IPS-20b (cell line): ENCODE measurements around the gene KCNMB2.

Experiments
- H3K27ac ChIP-seq: one replicate; pipeline ENCODE4 v1.5.1; 2013; ENCODE audit warnings: low read length
- H3K27me3 ChIP-seq: 2 replicates; pipeline ENCODE4 v1.6.1; 2013; ENCODE audit warnings: mild to moderate bottlenecking, low read length, inconsistent platforms; ENCODE audit not compliant: insufficient read depth
- H3K36me3 ChIP-seq: 2 replicates; pipeline ENCODE4 v1.6.1; 2013; ENCODE audit warnings: low read depth, mild to moderate bottlenecking, inconsistent platforms, low read length, moderate library complexity; ENCODE audit not compliant: insufficient read depth
- H3K4me1 ChIP-seq: 2 replicates; pipeline ENCODE4 v1.6.1; 2013; ENCODE audit warnings: mild to moderate bottlenecking, control low read depth, inconsistent platforms, low read length, moderate library complexity; ENCODE audit not compliant: insufficient read depth
- H3K4me3 ChIP-seq: 2 replicates; pipeline ENCODE4 v1.5.1; 2013; ENCODE audit warnings: mild to moderate bottlenecking, low read length, inconsistent platforms
- H3K9ac ChIP-seq: 2 replicates; pipeline ENCODE4 v1.6.1; 2013; ENCODE audit warnings: low read depth, mild to moderate bottlenecking, inconsistent platforms, low read length, moderate library complexity
- H3K9me3 ChIP-seq: 2 replicates; pipeline ENCODE4 v1.6.1; 2013; ENCODE audit warnings: mild to moderate bottlenecking, low read depth, low read length, inconsistent platforms; ENCODE audit not compliant: insufficient read depth

KCNMB2 gene

DNA sequence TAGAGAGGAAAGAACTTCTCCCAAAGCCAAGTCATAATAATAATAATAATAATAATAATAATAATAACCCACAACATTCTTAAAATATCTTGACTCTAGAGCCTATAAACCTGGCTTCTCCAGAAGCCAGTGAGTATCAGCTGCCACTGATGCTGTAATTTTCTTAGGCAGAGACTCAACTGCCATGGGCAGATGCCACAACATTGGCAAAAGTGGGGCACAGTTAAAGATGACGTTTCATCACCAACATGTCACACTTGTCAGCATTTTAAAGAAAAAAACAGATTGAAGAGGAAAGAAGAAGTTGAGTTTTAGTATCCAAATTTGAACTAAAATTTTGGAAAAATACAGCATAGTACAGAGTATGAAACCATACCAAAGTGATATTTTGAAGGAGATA is 270.4 kb downstream of the KCNMB2 start:
- Histone ChIP-seq H3K9ac (no peak overlapping the region), H3K36me3 (no peaks in the 10 kb centered on the region), H3K4me1 (no peaks in the 10 kb centered on the region), H3K9me3 (no peaks in the 10 kb centered on the region), H3K27ac (no peak overlapping the region), H3K4me3 (no peak overlapping the region), H3K27me3 (no peaks in the 10 kb centered on the region)

DNA sequence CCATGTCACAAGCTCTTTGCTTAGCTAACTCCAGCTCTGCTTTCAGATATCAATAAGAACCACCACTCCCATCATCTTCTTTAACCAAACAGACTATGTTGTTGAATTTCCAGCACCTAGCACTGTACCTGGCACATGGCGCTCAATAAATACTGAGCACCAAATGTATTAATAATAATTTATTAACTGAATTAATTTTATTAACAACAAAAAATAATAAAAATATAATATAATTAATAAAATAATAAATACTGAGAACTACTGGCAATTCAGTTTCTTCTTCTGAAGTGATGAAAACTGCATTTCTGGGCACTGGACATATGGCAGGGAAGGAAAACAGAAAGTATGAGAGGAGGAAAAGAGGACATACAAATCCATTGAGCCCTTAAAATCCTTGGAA is 271.5 kb downstream of the KCNMB2 start:
- H3K4me3 ChIP-seq = no peak overlapping the region
- no peaks in the 10 kb centered on the region for H3K9me3 ChIP-seq
- H3K9ac ChIP-seq = no peak overlapping the region
- H3K4me1 ChIP-seq = no peaks in the 10 kb centered on the region
- H3K27me3 ChIP-seq = no peaks in the 10 kb centered on the region
- no peak overlapping the region for H3K27ac ChIP-seq
- H3K36me3 ChIP-seq = no peaks in the 10 kb centered on the region

DNA sequence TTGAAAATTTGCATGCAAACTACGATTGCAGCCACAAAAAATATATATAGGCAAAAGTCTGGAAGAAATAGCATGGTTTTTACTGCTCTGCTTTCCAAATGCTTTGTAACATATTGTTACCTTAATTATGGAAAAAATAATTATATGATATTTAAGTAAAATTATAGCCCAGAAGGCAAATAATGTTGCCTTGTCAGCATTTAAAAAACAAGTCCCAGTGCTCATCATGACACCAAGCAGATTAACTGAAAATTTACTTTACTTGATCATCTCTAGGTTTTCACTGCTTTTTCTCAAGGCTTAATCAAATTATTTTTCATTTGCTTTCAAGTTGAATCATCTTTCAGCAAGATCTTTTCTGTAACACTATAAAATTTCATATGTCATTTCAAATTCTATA is 272.5 kb downstream of the KCNMB2 start:
- no peaks in the 10 kb centered on the region for H3K9me3 ChIP-seq
- H3K36me3 ChIP-seq = no peaks in the 10 kb centered on the region
- H3K27me3 ChIP-seq = no peaks in the 10 kb centered on the region
- no peak overlapping the region for H3K27ac ChIP-seq
- H3K4me3 ChIP-seq = no peak overlapping the region
- no peak overlapping the region for H3K9ac ChIP-seq
- H3K4me1 ChIP-seq = no peaks in the 10 kb centered on the region

DNA sequence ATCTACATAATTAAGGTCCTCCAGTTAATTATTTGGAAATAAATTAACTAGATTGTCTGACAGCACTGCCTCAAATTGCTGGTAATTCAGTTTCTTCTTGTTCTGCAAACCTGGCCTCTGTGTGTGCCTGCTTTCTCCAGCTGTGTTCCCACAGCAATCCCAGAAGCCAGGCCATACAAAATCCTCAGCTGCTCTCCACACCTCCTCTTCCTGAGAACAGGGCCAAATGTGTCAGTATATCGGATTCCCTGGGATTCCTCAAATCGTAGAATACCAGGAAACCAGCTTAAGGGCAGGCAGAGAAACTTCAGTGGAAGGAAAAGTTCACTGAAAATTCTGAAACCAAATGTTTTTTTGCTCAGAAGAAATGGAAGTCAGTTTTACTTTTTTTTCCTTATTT is 273.9 kb downstream of the KCNMB2 start:
- Histone ChIP-seq H3K9me3 (no peaks in the 10 kb centered on the region), H3K9ac (no peak overlapping the region)

DNA sequence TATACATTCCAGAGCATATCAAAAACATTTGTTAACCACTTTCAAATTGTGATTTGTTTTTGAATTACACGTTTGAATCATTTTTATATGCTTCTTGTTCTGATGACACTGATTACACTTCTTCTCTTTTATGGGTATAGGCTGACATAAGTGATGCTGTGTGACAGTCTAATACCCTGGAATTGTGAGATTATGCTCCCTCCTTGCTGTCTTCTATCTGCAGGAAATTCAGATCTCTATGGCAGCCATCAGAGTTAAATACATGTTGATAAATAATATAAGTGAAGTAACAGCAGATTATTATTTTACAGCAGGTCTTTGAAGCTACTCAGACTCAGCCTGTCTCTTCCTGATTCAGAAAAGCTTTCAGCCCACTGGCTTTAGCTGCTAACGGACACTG is 286.5 kb downstream of the KCNMB2 start:
- no peak overlapping the region for H3K27ac ChIP-seq
- H3K9me3 ChIP-seq = no peaks in the 10 kb centered on the region
- no peak overlapping the region for H3K9ac ChIP-seq
- no peak overlapping the region for H3K4me3 ChIP-seq
- H3K36me3 ChIP-seq = no peaks in the 10 kb centered on the region
- H3K4me1 ChIP-seq = no peaks in the 10 kb centered on the region
- H3K27me3 ChIP-seq = no peaks in the 10 kb centered on the region

More for the DNA sequence above, 273.9 kb downstream of the KCNMB2 start:
- no peaks in the 10 kb centered on the region for H3K27me3 ChIP-seq
- H3K4me3 ChIP-seq = no peak overlapping the region
- no peaks in the 10 kb centered on the region for H3K4me1 ChIP-seq
- H3K27ac ChIP-seq = no peak overlapping the region
- no peaks in the 10 kb centered on the region for H3K36me3 ChIP-seq

DNA sequence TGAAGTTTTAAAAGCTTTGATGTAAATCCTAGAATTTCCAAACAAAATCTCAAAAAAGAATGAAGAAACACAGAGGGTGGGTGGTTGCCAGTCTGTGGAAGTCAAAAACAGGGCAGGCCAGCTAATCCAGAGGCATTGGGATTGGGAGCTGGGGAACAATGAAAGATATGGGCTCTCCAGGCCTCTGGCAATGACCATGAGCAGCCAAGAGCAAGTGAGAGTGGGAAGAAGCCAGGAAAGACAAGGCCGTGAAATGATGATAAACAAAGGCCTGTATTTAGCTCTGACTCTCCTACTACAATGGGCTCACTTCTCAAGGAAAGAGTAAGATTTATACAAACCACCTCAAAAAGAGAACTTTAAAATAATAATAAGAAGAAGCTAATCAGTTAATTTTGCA is 286.9 kb downstream of the KCNMB2 start:
- H3K4me3 ChIP-seq = no peak overlapping the region
- no peaks in the 10 kb centered on the region for H3K4me1 ChIP-seq
- no peaks in the 10 kb centered on the region for H3K9me3 ChIP-seq
- H3K36me3 ChIP-seq = no peaks in the 10 kb centered on the region
- no peaks in the 10 kb centered on the region for H3K27me3 ChIP-seq
- H3K9ac ChIP-seq = no peak overlapping the region
- no peak overlapping the region for H3K27ac ChIP-seq

DNA sequence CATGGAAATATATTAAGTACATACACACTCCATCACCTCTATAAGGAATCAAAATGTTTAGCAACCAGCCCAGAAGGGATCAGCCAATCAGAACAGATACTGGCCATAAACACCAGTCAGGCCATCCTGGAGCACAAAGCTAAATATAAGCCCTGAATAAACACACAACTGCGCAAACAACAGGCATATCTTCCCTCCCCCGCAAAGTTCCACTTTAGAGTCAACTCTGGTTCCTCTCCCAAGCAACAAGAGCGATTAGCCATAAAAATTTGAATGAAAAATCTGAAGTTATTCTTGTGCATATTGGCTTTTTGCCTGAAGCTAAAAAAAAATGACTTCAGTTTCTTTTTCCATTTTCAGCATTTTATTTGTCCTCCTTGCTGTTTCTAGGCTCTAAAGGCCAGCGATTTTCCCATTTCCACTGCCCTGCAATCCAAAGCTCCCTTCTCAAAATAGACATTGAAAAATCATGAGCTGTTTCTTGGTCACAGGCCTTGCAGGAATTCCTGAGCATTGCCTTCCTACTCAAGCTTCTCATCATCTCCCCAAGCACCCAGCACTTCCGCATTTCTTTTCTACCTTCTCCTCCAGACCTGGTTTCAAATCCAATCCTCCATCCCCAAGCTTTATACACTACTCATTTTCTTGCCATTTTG is 287.5 kb downstream of the KCNMB2 start:
- Histone ChIP-seq H3K9ac (no peak overlapping the region), H3K4me3 (no peak overlapping the region), H3K36me3 (no peaks in the 10 kb centered on the region), H3K27ac (no peak overlapping the region), H3K27me3 (no peaks in the 10 kb centered on the region), H3K4me1 (no peaks in the 10 kb centered on the region), H3K9me3 (no peaks in the 10 kb centered on the region)

DNA sequence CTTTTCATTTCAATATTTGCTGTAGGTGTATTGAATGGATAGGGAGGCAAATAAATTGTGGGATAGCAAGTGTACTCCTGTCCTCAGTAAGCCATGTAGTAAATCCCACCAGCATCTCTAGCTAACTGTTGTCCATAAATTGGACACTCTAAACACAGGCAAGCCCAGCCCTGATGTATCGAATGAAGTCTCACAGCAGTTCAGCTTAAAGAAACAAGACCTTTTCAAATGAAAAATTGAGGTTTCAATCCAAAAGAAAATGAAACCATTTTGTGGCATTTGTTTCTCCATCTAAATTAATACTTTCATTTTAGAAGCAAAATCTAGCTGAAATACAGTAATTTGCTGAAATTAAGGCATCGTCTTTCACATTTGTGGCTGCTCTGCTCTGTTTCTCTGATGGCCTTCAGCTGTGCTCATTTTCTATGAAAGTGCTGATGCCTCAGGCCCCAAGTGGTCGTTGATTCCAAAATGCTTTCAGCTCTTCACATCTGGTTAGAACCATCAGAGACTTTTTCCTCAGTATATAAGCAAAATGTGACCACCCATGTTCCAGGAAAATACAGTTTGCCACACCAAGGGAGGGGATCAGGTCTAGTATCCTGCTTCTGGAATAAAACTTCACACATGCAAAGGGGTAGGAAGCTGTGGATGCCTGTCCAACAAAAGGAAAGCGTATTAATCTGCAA is 290.3 kb downstream of the KCNMB2 start:
- H3K36me3 ChIP-seq = no peaks in the 10 kb centered on the region
- no peaks in the 10 kb centered on the region for H3K4me1 ChIP-seq
- no peaks in the 10 kb centered on the region for H3K27me3 ChIP-seq
- H3K27ac ChIP-seq = no peak overlapping the region
- H3K9ac ChIP-seq = no peak overlapping the region
- no peaks in the 10 kb centered on the region for H3K9me3 ChIP-seq
- H3K4me3 ChIP-seq = no peak overlapping the region

DNA sequence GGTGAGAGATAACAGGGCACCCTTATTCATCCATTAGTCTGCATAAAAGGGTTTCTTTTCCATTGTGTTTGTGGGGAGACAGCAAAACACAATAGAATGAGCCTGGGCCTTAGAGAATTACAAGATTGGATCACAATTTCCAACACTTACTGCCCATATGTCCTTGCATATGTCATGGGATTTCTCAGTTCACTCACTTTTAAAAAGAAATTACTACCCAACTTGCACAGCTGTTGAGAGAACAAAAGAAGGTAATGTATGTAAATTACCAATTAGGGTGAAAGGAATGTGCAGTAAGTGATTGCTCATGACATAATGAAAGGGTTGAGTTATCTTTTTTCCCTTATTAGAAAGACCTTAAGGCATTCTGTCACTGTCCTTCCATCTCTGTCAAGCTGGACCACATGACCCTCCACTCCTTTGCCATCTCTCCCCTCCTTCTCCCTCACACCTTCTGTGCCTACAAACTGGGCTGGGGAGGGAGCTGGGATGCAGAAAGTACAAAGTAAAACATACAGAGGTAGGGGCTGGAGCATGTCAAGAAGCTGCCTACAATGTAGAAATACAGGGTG is 291.1 kb downstream of the KCNMB2 start:
- Histone ChIP-seq H3K36me3 (no peaks in the 10 kb centered on the region), H3K9ac (no peak overlapping the region), H3K27ac (no peak overlapping the region), H3K4me1 (no peaks in the 10 kb centered on the region), H3K27me3 (no peaks in the 10 kb centered on the region), H3K9me3 (no peaks in the 10 kb centered on the region), H3K4me3 (no peak overlapping the region)

DNA sequence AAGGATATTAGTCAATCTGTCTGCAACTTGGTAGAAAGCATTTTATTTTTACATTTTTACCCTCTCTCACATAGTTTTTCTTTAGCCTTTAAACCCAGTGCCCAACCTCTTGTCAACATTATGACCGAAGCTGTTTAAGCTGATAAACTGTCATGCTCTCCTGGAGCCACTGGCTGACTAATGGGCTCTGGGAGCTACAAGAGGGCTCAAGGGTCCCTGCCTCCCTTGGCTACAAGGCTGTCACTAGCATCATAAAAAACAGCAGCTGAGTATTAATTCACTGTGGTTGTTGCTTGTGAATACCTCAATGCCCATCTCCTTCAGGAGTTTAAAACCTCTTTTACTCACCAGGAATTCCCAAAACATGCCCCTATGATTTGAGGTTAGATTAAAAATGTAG is 297.5 kb downstream of the KCNMB2 start:
- H3K9me3 ChIP-seq = no peaks in the 10 kb centered on the region
- no peak overlapping the region for H3K4me3 ChIP-seq
- no peaks in the 10 kb centered on the region for H3K4me1 ChIP-seq
- H3K27me3 ChIP-seq = no peaks in the 10 kb centered on the region
- no peaks in the 10 kb centered on the region for H3K36me3 ChIP-seq
- H3K9ac ChIP-seq = no peak overlapping the region
- H3K27ac ChIP-seq = no peak overlapping the region

DNA sequence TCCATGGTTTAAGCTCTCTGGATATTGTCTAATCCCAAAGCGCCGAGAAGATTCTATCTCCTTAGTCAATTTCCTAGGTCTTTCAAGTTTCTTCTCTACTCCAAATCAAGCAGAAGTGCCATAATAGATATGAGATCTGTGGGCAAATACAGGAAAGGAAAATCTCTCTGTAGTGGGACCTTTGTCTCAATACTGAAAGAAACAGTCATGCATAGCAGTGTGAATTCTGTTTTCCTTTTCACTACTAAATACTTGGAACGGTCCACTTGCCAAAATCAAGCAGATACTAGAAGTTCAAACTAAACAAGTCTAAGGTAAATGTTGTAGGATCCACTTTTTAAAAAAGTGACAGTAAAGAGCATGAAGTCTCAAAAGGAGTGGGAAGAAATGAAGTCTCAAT is 298.8 kb downstream of the KCNMB2 start:
- Histone ChIP-seq H3K9me3 (0 out of 2 replicates have a peak, but pooled peaks cover under 1% of the 10 kb centered on the region), H3K9ac (no peak overlapping the region), H3K27ac (no peak overlapping the region), H3K4me1 (no peaks in the 10 kb centered on the region), H3K27me3 (no peaks in the 10 kb centered on the region), H3K4me3 (no peak overlapping the region), H3K36me3 (no peaks in the 10 kb centered on the region)

DNA sequence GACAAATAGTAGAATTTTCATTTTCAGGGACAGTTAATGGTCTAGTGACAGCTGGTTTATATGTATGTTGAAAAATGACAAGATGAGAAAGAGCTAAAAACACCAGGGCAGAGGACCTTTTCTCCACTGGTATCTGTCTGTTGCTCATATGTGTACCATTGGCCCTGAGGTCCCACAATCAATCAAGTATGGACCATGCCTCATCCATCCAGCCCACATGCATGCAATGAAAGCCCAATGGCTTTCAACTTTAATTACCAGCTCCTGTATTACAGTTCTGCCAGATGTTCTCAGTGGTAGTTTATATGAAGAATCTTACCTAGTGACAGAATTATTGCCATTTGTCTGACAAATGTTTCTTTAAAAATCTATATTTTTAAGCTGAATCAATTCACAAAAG is 301.3 kb downstream of the KCNMB2 start:
- Histone ChIP-seq H3K36me3 (no peaks in the 10 kb centered on the region), H3K9me3 (0 out of 2 replicates have a peak, but pooled peaks cover 7% of the 10 kb centered on the region), H3K27me3 (no peaks in the 10 kb centered on the region)

More for the DNA sequence above, 301.3 kb downstream of the KCNMB2 start:
- no peak overlapping the region for H3K4me3 ChIP-seq
- H3K9ac ChIP-seq = no peak overlapping the region
- H3K4me1 ChIP-seq = no peaks in the 10 kb centered on the region
- H3K27ac ChIP-seq = no peak overlapping the region
